Body of pancreas (tissue), 4 donors: ENCODE data around the gene SERHL2. TPM values are rescaled to one million over a fixed set of nuclear protein-coding genes. Genes with fewer than 3 reads are reported as not detected.

Experiments used
- ATAC-seq: fragments of 150-250 bp; one replicate; pipeline ENCODE4 v1.9.1; 2016
- DNase-seq, 4 donors: peaks; one replicate each; pipeline ENCODE4 v3.0.0-alpha.2; 2019
- H3K27ac ChIP-seq, 4 donors: fragments of 200-600 bp; sonication (generic); 1 replicate in 3 of 4; 2 replicates in 1 of 4; pipeline versions ENCODE4 v1.5.1 to v1.6.1; 2016 to 2019; ENCODE audit warnings: mild to moderate bottlenecking in 1 of 4, mixed read lengths in 1 of 4, moderate library complexity in 1 of 4
- H3K27me3 ChIP-seq, 2 donors: fragments of 200-600 bp; sonication (generic); one replicate each; pipeline ENCODE4 v1.6.0; 2016; ENCODE audit warnings: mild to moderate bottlenecking in 1 of 2
- H3K36me3 ChIP-seq, 2 donors: fragments of 200-600 bp; sonication (generic); replicated peaks in 1 of 2; 2 replicates each; pipeline ENCODE4 v1.5.1; 2016; ENCODE audit warnings: low read depth in 2 of 2; ENCODE audit not compliant: insufficient read depth in 1 of 2
- H3K4me1 ChIP-seq: fragments of 200-600 bp; sonication (generic); one replicate; pipeline ENCODE4 v1.6.0; 2016
- H3K4me3 ChIP-seq, 2 donors: fragments of 200-600 bp; sonication (generic); 1 replicate in 1 of 2; 2 replicates in 1 of 2; pipeline ENCODE4 v1.5.1; 2016 to 2019
- H3K9me3 ChIP-seq, 3 donors: fragments of 200-600 bp; sonication (generic); 1 replicate in 2 of 3; 2 replicates in 1 of 3; pipeline ENCODE4 v1.5.1; 2016
- CTCF ChIP-seq, 7 experiments: fragments of 450-650 bp in 4 of 7; fragments of 200-600 bp in 3 of 7; sonication (generic) in 3 of 7; IDR thresholded peaks; one replicate each; pipeline ENCODE4 v1.5.1; 2016 to 2019; ENCODE audit warnings: antibody characterized with exemption in 7 of 7
- POLR2A ChIP-seq, 3 donors: fragments of 450-650 bp; IDR thresholded peaks; one replicate each; pipeline ENCODE4 v1.6.1; 2016; ENCODE audit warnings: antibody characterized with exemption in 3 of 3, mild to moderate bottlenecking in 2 of 3
- WGBS, 2 donors: methylation state at CpG; one replicate each; pipeline ENCODE4 v1.1.5; 2017; 5-methylcytosine and 5-hydroxymethylcytosine counted together
- intact Hi-C: fragments of 100-400 bp; cut with DNase I; formaldehyde crosslinking; loops from one replicate; pipeline ENCODE4 v1.15.1; 2023
- total RNA-seq, 2 donors: library from RNA; depleted of rRNA; stranded (reverse); fragments of >200 nt; gene quantifications; one replicate each; pipeline ENCODE4 v1.1.0, GENCODE V29; 2016

Gene SERHL2
- total RNA-seq, 2 donors from 2014 or later: 2.6 TPM; not detected in 1

DNA sequence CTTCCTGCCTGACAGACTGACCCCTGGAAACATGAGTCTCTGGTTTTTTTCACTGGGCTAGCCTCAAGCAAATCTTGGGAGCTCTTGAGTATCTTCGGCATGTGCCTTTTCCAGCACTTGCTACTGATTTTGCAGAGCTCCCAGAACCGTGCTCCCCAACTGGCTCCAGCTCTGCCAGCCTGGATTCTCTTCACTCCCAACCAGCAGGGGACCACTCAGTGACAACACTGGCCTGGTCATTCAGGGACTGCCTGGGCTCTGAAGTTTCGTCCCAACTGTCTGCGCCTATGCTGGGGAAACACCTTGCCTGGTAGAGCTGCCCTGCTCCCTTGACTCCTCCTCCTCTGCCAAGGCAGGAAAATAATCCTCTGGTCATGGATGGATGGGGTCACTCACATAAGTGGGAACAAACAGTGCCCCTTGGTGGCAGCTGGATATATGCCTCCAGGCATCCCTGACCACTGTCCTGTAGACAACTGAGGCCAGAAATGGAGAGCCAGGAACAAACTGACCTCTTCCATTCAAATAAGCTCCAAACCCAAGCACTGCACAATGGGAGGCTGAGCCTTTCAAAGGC, 30.7 kb downstream of the SERHL2 start:
- intact Hi-C loops: no loop called here
- Histone ChIP-seq H3K27me3 (no peaks in the 10 kb centered on the region), H3K9me3 (no peaks in the 10 kb centered on the region), H3K4me1 (peaks cover 10% of the 10 kb centered on the region), H3K36me3 (peaks cover 4 to 29% of the 10 kb centered on the region in 2 donors), H3K27ac (no peak overlapping the region), H3K4me3 (no peak overlapping the region)
- ATAC-seq (no peak), DNase-seq (no peak)
- TF ChIP-seq POLR2A (IDR thresholded peaks at IDR 0.05) (no peak), CTCF (IDR thresholded peaks at IDR 0.05) (no peak)
- 89 to 100% methylated on average over 4 of the region's 4 CpGs for WGBS, 2 donors

- TF ChIP-seq POLR2A (IDR thresholded peaks at IDR 0.05): no peak
- no peak for TF ChIP-seq CTCF (IDR thresholded peaks at IDR 0.05)
- Histone ChIP-seq H3K36me3 (peaks cover 4 to 32% of the 10 kb centered on the region in 2 donors), H3K9me3 (no peaks in the 10 kb centered on the region), H3K4me3 (no peak overlapping the region), H3K4me1 (peaks cover 10% of the 10 kb centered on the region), H3K27me3 (no peaks in the 10 kb centered on the region), H3K27ac (no peak overlapping the region)
- WGBS, 2 donors: 85 to 87% methylated on average over 7 to 8 of the region's 8 CpGs
- no peak for DNase-seq
- intact Hi-C loops: no loop called here
- ATAC-seq: no peak
Measured at GRCh38 chr22:42585096-42585495, 31.3 kb downstream of the SERHL2 start.

DNA sequence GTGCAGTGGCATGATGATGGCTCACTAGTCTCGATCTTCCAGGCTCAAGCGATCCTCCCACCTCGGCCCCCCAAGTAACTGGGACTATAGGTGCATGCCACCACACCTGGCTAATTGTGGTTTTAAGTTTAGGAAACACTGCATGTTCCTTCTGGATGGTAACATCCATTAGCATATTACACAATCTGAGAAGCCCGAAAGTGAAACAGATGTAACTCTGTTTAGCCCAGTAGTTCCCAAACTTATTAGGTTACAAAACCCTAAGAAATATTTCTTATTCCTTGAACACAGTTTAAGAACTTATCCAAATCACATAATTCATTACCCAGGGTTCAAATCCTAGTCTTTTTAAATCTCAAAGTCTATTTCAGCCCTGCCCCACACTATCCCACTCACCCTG, 32.6 kb downstream of the SERHL2 start:
- H3K27ac ChIP-seq: no peak overlapping the region
- H3K27me3 ChIP-seq: no peaks in the 10 kb centered on the region
- H3K36me3 ChIP-seq: peaks cover 4 to 34% of the 10 kb centered on the region in 2 donors
- H3K4me3 ChIP-seq: no peak overlapping the region
- intact Hi-C loops: no loop called here
- ATAC-seq (no peak), DNase-seq (no peak)
- TF ChIP-seq CTCF (IDR thresholded peaks at IDR 0.05) (no peak), POLR2A (IDR thresholded peaks at IDR 0.05) (no peak)
- H3K4me1 ChIP-seq: peaks cover 6% of the 10 kb centered on the region
- WGBS, 2 donors: 75 to 89% methylated on average over 4 of the region's 4 CpGs
- no peaks in the 10 kb centered on the region for H3K9me3 ChIP-seq

- no peak for TF ChIP-seq CTCF (IDR thresholded peaks at IDR 0.05)
- TF ChIP-seq POLR2A (IDR thresholded peaks at IDR 0.05): no peak
- DNase-seq (no peak), ATAC-seq (no peak)
- Histone ChIP-seq H3K27ac (no peak overlapping the region), H3K4me3 (no peak overlapping the region), H3K9me3 (no peaks in the 10 kb centered on the region), H3K36me3 (peaks cover 4 to 40% of the 10 kb centered on the region in 2 donors), H3K27me3 (no peaks in the 10 kb centered on the region), H3K4me1 (no peaks in the 10 kb centered on the region)
- intact Hi-C loops: no loop called here
- WGBS, 2 donors: 76 to 79% methylated on average over 5 of the region's 5 CpGs
Measured at GRCh38 chr22:42587588-42588175, 33.9 kb downstream of the SERHL2 start.

- no peaks in the 10 kb centered on the region for H3K4me1 ChIP-seq
- peaks cover 6 to 41% of the 10 kb centered on the region in 2 donors for H3K36me3 ChIP-seq
- no peak for TF ChIP-seq POLR2A (IDR thresholded peaks at IDR 0.05)
- TF ChIP-seq CTCF (IDR thresholded peaks at IDR 0.05): no peak
- H3K4me3 ChIP-seq: no peak overlapping the region
- intact Hi-C loops: no loop called here
- 92 to 96% methylated on average over 11 to 12 of the region's 12 CpGs for WGBS, 2 donors
- H3K27me3 ChIP-seq: no peaks in the 10 kb centered on the region
- no peaks in the 10 kb centered on the region for H3K9me3 ChIP-seq
- DNase-seq (no peak), ATAC-seq (no peak)
- no peak overlapping the region for H3K27ac ChIP-seq
Measured at GRCh38 chr22:42591987-42592386, 38.2 kb downstream of the SERHL2 start.
